H9 (cell line): ENCODE measurements around the gene SARS1. TPM values are rescaled to one million over a fixed set of nuclear protein-coding genes. Genes with fewer than 3 reads are reported as not detected.

Source experiments
- DNase-seq: peaks from one replicate; pipeline ENCODE4 v3.0.0-alpha.2; 2017
- H2AFZ ChIP-seq: one replicate; pipeline ENCODE4 v1.6.1; 2013; ENCODE audit warnings: mild to moderate bottlenecking, low read length, control low read depth, moderate library complexity
- H2AK5ac ChIP-seq: 2 replicates; pipeline ENCODE4 v1.6.1; 2013; ENCODE audit warnings: low read length, control low read depth, mixed read lengths; ENCODE audit not compliant: insufficient read length
- H2BK120ac ChIP-seq: one replicate; pipeline ENCODE4 v1.6.1; 2013; ENCODE audit warnings: low read depth, mild to moderate bottlenecking, low read length, control low read depth, inconsistent platforms; ENCODE audit not compliant: poor library complexity, severe bottlenecking
- H2BK12ac ChIP-seq: 2 replicates; pipeline ENCODE4 v1.6.1; 2013; ENCODE audit warnings: low read length, control low read depth, mixed read lengths, low read depth; ENCODE audit not compliant: insufficient read length
- H2BK15ac ChIP-seq: 2 replicates; pipeline ENCODE4 v1.6.1; 2013; ENCODE audit warnings: low read depth, low read length, control low read depth
- H2BK20ac ChIP-seq: one replicate; pipeline ENCODE4 v1.6.1; 2013; ENCODE audit warnings: low read depth, mild to moderate bottlenecking, low read length, control low read depth, inconsistent platforms; ENCODE audit not compliant: poor library complexity, severe bottlenecking
- H2BK5ac ChIP-seq: 2 replicates; pipeline ENCODE4 v1.6.1; 2013; ENCODE audit warnings: low read length, control low read depth, mixed read lengths; ENCODE audit not compliant: insufficient read length
- H3K14ac ChIP-seq: 2 replicates; pipeline ENCODE4 v1.6.1; 2013; ENCODE audit warnings: low read length, control low read depth; ENCODE audit not compliant: insufficient read depth
- H3K18ac ChIP-seq: 2 replicates; pipeline ENCODE4 v1.6.1; 2013; ENCODE audit warnings: low read depth, mild to moderate bottlenecking, mixed read lengths, low read length, control low read depth; ENCODE audit not compliant: insufficient read length
- H3K23ac ChIP-seq: 2 replicates; pipeline ENCODE4 v1.6.1; 2013; ENCODE audit warnings: low read length, control low read depth, mixed read lengths, low read depth; ENCODE audit not compliant: insufficient read length
- H3K23me2 ChIP-seq: 2 replicates; pipeline ENCODE4 v1.6.1; 2013; ENCODE audit warnings: low read depth, mild to moderate bottlenecking, mixed read lengths, low read length, control low read depth; ENCODE audit not compliant: insufficient read length, poor library complexity, severe bottlenecking
- H3K27ac ChIP-seq: 2 replicates; pipeline ENCODE4 v1.5.1; 2013; ENCODE audit warnings: low read length, control low read depth, mixed read lengths, low read depth; ENCODE audit not compliant: insufficient read length
- H3K27me3 ChIP-seq: 2 replicates; pipeline ENCODE4 v1.6.1; 2013; ENCODE audit warnings: low read length, control low read depth, inconsistent platforms; ENCODE audit not compliant: insufficient read depth
- H3K4ac ChIP-seq: 2 replicates; pipeline ENCODE4 v1.6.1; 2013; ENCODE audit warnings: low read depth, mild to moderate bottlenecking, control low read depth, inconsistent platforms, low read length, moderate library complexity
- H3K4me1 ChIP-seq: 2 replicates; pipeline ENCODE4 v1.6.1; 2013; ENCODE audit warnings: low read length, control low read depth, inconsistent platforms; ENCODE audit not compliant: insufficient read depth
- H3K4me2 ChIP-seq: 2 replicates; pipeline ENCODE4 v1.6.1; 2013; ENCODE audit warnings: low read length, control low read depth, mixed read lengths; ENCODE audit not compliant: insufficient read length, insufficient read depth
- H3K56ac ChIP-seq: 2 replicates; pipeline ENCODE4 v1.6.1; 2013; ENCODE audit warnings: low read depth, mild to moderate bottlenecking, mixed read lengths, low read length, control low read depth; ENCODE audit not compliant: insufficient read length
- H3K79me1 ChIP-seq: 2 replicates; pipeline ENCODE4 v1.6.1; 2013; ENCODE audit warnings: low read depth, mild to moderate bottlenecking, moderate library complexity, low read length, control low read depth, inconsistent platforms; ENCODE audit not compliant: insufficient read depth, poor library complexity, severe bottlenecking
- H3K79me2 ChIP-seq: 2 replicates; pipeline ENCODE4 v1.6.1; 2013; ENCODE audit warnings: low read length, control low read depth, inconsistent platforms; ENCODE audit not compliant: insufficient read depth
- H3K9ac ChIP-seq: 2 replicates; pipeline ENCODE4 v1.6.1; 2013; ENCODE audit warnings: low read length, control low read depth, mixed read lengths; ENCODE audit not compliant: insufficient read length; ENCODE audit errors: extremely low read depth
- H3K9me3 ChIP-seq: one replicate; pipeline ENCODE4 v1.6.1; 2013; ENCODE audit warnings: low read depth, low read length, inconsistent platforms; ENCODE audit not compliant: control insufficient read depth
- H3T11ph ChIP-seq: one replicate; pipeline ENCODE4 v1.6.1; 2013; ENCODE audit warnings: mild to moderate bottlenecking, low read length, control low read depth, inconsistent platforms
- H4K20me1 ChIP-seq: one replicate; pipeline ENCODE4 v1.6.1; 2013; ENCODE audit not compliant: control insufficient read depth, insufficient read length, insufficient read depth
- H4K5ac ChIP-seq: 2 replicates; pipeline ENCODE4 v1.6.1; 2013; ENCODE audit warnings: low read depth, mild to moderate bottlenecking, mixed read lengths, low read length, control low read depth; ENCODE audit not compliant: insufficient read length
- H4K8ac ChIP-seq: replicated peaks from 2 replicates; pipeline ENCODE4 v1.6.1; 2013; ENCODE audit warnings: low read length, control low read depth, mixed read lengths, low read depth; ENCODE audit not compliant: insufficient read length
- H4K91ac ChIP-seq: 2 replicates; pipeline ENCODE4 v1.6.1; 2013; ENCODE audit warnings: low read depth, mild to moderate bottlenecking, moderate library complexity, mixed read lengths, low read length, control low read depth; ENCODE audit not compliant: insufficient read length
- H3K27ac Mint-ChIP-seq, 3 experiments: 2 replicates in 2 of 3; 3 replicates in 1 of 3; pipeline ENCODE4 v1.8.0; 2020 to 2021; ENCODE audit warnings: mixed read lengths in 3 of 3, mild to moderate bottlenecking in 1 of 3, moderate library complexity in 1 of 3
- H3K27me3 Mint-ChIP-seq: 2 replicates; pipeline ENCODE4 v1.8.0; 2021; ENCODE audit warnings: low read depth, mild to moderate bottlenecking, moderate library complexity, mixed read lengths
- H3K36me3 Mint-ChIP-seq, 3 experiments: 2 replicates in 2 of 3; 3 replicates in 1 of 3; pipeline ENCODE4 v1.8.0; 2020 to 2021; ENCODE audit warnings: low read depth in 3 of 3, mixed read lengths in 3 of 3; ENCODE audit not compliant: insufficient read depth in 1 of 3
- H3K4me1 Mint-ChIP-seq, 2 experiments: 2 replicates each; pipeline ENCODE4 v1.8.0; 2020; ENCODE audit warnings: mixed read lengths in 2 of 2
- H3K4me3 Mint-ChIP-seq, 2 experiments: 2 replicates in 1 of 2; 3 replicates in 1 of 2; pipeline ENCODE4 v1.8.0; 2020 to 2021; ENCODE audit warnings: mild to moderate bottlenecking in 2 of 2, mixed read lengths in 2 of 2, moderate library complexity in 1 of 2
- H3K9me3 Mint-ChIP-seq, 2 experiments: 2 replicates in 1 of 2; 3 replicates in 1 of 2; pipeline ENCODE4 v1.8.0; 2020; ENCODE audit warnings: mild to moderate bottlenecking in 2 of 2, mixed read lengths in 2 of 2, moderate library complexity in 1 of 2
- CTCF ChIP-seq: fragments of 200-600 bp; sonication (generic); conservative IDR thresholded peaks from 3 replicates; pipeline ENCODE4 v1.8.0; 2021; ENCODE audit warnings: antibody characterized with exemption, mild to moderate bottlenecking
- WGBS: extraction: QIAGEN DNeasy Blood & Tissue Kit; methylation state at CpG from one replicate; pipeline ENCODE4 v1.1.7; 2013; ENCODE audit warnings: missing lambda C conversion rate, low lambda C conversion rate, mixed read lengths; ENCODE audit not compliant: insufficient read length; ENCODE audit errors: extremely low coverage; 5-methylcytosine and 5-hydroxymethylcytosine counted together
- total RNA-seq: library from RNA; stranded (reverse); gene quantifications from 2 replicates; pipeline ENCODE4 v1.2.1, GENCODE V29; 2021

The SARS1 gene
- total RNA-seq, 1 experiment from 2014 or later: 139 TPM

- Histone ChIP-seq H3K27me3 (no peaks in the 10 kb centered on the region), H4K20me1 (no peaks in the 10 kb centered on the region), H2AFZ (no peak overlapping the region), H3K56ac (no peak overlapping the region), H3K23ac (no peak overlapping the region), H3K14ac (no peak overlapping the region; the same call in 1 of the 2 replicates), H3K9me3 (no peaks in the 10 kb centered on the region), H2BK120ac (no peak overlapping the region), H3K23me2 (no peaks in the 10 kb centered on the region), H3K4ac (no peak overlapping the region), H2BK15ac (no peak overlapping the region), H3K4me2 (no peak overlapping the region), H2AK5ac (no peak overlapping the region), H4K8ac (no peak overlapping the region), H3T11ph (no peak overlapping the region), H4K91ac (no peak overlapping the region), H3K79me2 (no peaks in the 10 kb centered on the region), H2BK5ac (no peak overlapping the region), H3K9ac (no peak overlapping the region), H3K18ac (no peak overlapping the region), H4K5ac (no peak overlapping the region), H3K27ac (no peak overlapping the region), H3K79me1 (no peaks in the 10 kb centered on the region), H2BK12ac (no peak overlapping the region), H2BK20ac (no peak overlapping the region), H3K4me1 (no peaks in the 10 kb centered on the region)
- H3K36me3 Mint-ChIP-seq: peaks cover 11 to 54% (median 42%) of the 10 kb centered on the region in 3 experiments; a peak in 6 of 7 replicates
- H3K27me3 Mint-ChIP-seq: no peaks in the 10 kb centered on the region
- no peak overlapping the region for H3K27ac Mint-ChIP-seq
- H3K4me1 Mint-ChIP-seq: peaks cover 4 to 10% of the 10 kb centered on the region in 2 experiments; a peak in 3 of 4 replicates
- WGBS: no CpG with 5 or more reads among the region's 13 CpGs
- DNase-seq: no peak
- H3K4me3 Mint-ChIP-seq: no peak overlapping the region
- TF ChIP-seq CTCF: no peak
- H3K9me3 Mint-ChIP-seq: no peaks in the 10 kb centered on the region; a peak in 1 of 5 replicates
These were observed 52.1 kb downstream of the SARS1 start for GRCh38 chr1:109265741-109266330.
